Endothelial cell of umbilical vein (primary cell): ENCODE results near the gene CLDN3.

Experiments used
- FOS ChIP-seq: IDR thresholded peaks from 2 replicates; pipeline ENCODE4 v1.6.1; 2011; ENCODE audit warnings: mild to moderate bottlenecking, low read length, moderate library complexity, borderline replicate concordance; ENCODE audit not compliant: insufficient read depth
- GATA2 ChIP-seq: IDR thresholded peaks from 2 replicates; pipeline ENCODE4 v1.7.0; 2011; ENCODE audit warnings: low read depth, mild to moderate bottlenecking, moderate library complexity, mixed read lengths, low read length; ENCODE audit not compliant: insufficient read length, insufficient read depth
- POLR2A ChIP-seq: IDR thresholded peaks from 2 replicates; pipeline ENCODE4 v1.6.1; 2012; ENCODE audit warnings: low read depth, mild to moderate bottlenecking, control low read depth, low read length
- POLR2AphosphoS5 ChIP-seq: IDR thresholded peaks from 2 replicates; pipeline ENCODE4 v1.6.1; 2012; ENCODE audit warnings: low read depth, mild to moderate bottlenecking, control low read depth, low read length, moderate library complexity; ENCODE audit not compliant: insufficient read depth
- TF ChIP-seq, protein P1 (sequence below), 2 donors: IDR thresholded peaks; 1 replicate in 1 of 2; 2 replicates in 1 of 2; pipeline ENCODE4 v1.5.1; 2011; ENCODE audit warnings: low read length in 2 of 2, mild to moderate bottlenecking in 2 of 2, moderate library complexity in 2 of 2, control low read depth in 1 of 2, inconsistent platforms in 1 of 2, low read depth in 1 of 2; ENCODE audit not compliant: insufficient read depth in 1 of 2; ENCODE audit errors: extremely low read depth in 1 of 2

GRCh38 chr7:73728551-73728950, 41.5 kb downstream of the CLDN3 start:
- TF ChIP-seq POLR2AphosphoS5 (no peak), GATA2 (no peak), POLR2A (no peak), FOS (no peak)
- TF ChIP-seq, protein P1, sequence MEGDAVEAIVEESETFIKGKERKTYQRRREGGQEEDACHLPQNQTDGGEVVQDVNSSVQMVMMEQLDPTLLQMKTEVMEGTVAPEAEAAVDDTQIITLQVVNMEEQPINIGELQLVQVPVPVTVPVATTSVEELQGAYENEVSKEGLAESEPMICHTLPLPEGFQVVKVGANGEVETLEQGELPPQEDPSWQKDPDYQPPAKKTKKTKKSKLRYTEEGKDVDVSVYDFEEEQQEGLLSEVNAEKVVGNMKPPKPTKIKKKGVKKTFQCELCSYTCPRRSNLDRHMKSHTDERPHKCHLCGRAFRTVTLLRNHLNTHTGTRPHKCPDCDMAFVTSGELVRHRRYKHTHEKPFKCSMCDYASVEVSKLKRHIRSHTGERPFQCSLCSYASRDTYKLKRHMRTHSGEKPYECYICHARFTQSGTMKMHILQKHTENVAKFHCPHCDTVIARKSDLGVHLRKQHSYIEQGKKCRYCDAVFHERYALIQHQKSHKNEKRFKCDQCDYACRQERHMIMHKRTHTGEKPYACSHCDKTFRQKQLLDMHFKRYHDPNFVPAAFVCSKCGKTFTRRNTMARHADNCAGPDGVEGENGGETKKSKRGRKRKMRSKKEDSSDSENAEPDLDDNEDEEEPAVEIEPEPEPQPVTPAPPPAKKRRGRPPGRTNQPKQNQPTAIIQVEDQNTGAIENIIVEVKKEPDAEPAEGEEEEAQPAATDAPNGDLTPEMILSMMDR (IDR thresholded peaks at IDR 0.05; ENCODE audit: extremely low read depth in 1 of 2, insufficient read depth in 1 of 2, low read depth in 1 of 2, low read length in 2 of 2), result no peak
